HG03064 (cell line): ENCODE results near the gene ATAD3C.
"Not testable (repeated sequence)": the region's sequence is repeated elsewhere in the genome, so short reads cannot be mapped to it uniquely, and the experiment has no call there.

Source experiments
- ATAC-seq: cut with Tn5 transposase; IDR thresholded peaks from one replicate; pipeline ENCODE4 v1.9.1; 2021; ENCODE audit warnings: low read depth; ENCODE audit not compliant: unreplicated experiment

The ATAD3C gene

GRCh38 chr1:1418464-1419362, 30.8 kb upstream of the ATAD3C start:
- no peak for ATAC-seq

- no peak for ATAC-seq
Measured at GRCh38 chr1:1419363-1419812, 30.1 kb upstream of the ATAD3C start.

GRCh38 chr1:1419813-1420653, 29.5 kb upstream of the ATAD3C start:
- no peak for ATAC-seq

DNA sequence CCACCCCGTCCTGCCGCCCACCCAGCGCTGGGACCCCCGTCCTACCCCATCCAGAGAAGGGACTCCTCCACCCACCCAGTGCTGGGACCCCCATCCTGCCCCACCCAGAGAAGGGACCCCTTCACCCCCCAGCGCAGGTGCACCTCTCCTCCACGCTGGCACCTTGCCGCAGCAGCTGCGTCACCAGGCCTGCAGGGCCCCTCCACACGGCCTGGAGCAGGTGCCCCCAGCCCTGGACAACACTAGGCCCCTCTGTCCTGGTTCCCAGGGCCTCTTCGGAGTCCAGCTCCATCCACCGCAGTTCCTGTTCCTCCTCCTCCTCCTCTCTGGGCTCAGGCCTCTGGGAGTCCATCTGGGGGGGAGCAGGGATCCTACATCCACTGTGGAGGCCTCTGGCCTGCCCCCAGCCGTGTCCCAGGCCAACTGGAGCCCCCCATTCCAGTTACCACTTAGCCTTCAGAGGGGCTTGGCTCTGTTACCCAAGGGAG, 28.8 kb upstream of the ATAD3C start:
- no peak for ATAC-seq

DNA sequence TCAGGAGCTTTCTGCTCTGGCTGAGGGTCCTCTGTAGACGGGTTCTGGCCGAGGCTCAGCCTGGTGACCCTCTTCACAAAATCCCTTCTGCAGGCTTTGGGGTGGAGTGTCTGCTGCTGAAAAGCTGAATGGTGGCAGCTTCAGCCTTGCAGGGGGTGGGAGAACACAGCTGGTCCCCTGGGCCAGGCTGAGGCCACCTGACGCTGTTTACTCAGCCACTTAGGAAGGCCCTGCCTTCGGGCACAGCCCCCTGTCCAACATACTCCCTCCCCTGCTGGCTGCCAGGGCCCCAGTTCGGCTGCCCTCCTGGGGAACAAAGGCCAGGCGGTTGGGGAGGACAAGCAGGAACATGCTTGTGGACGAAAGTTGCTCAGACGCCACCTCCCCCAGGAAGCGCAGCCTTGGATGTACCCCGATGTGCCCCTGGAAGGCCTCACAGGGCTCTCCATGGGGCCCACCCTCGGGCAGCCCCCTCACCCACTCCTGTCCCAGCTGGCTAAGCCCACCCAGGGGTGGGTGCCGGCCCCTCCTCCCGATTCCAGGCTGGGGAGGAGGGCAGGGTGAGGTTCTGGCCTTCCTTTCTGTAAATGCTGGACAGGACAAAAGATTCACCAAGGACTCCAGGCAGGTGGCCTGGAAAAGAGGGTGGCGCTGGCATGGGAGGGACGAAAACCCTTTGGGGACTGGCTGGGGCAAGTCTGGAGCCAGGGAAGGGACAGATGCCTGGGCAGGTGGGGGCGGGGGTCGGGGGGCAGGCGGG, 28.2 kb upstream of the ATAD3C start, which contains the start of gene ANKRD65:
TSS of gene ANKRD65 (minus strand) at position 130 of the 760 bp plus-strand sequence. CDS start 271 bp downstream, outside the sequence.
- ATAC-seq: no peak

DNA sequence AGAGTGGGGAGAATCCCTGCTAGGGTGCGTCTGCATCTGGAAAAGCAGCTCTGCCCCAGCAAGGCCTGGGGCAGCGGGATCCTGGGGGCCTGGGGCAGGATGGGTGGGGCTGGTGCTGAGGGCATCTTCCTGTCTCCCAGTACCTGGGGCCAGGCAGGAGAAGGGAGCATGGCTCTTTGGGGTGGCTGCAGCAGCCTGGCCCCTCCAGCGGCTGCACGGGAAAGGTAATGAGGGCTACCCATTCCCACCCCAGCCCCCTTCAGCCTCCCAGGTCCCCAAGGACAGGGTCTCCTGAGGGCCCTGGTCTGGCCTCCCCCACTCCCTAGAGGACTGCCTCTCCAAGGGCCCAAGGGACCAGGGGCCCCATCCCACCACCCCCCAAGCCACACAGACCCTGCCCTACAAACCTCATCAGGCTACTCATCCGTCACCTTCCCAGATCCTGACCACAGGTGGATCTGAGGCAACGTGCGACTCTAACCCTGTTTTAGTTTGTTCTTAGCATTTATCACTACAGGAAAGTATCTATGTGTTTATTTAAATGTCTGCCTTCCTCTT, 27.5 kb upstream of the ATAD3C start:
- ATAC-seq: no peak

- ATAC-seq: no peak
Measured at GRCh38 chr1:1422465-1423244, 26.8 kb upstream of the ATAD3C start.

DNA sequence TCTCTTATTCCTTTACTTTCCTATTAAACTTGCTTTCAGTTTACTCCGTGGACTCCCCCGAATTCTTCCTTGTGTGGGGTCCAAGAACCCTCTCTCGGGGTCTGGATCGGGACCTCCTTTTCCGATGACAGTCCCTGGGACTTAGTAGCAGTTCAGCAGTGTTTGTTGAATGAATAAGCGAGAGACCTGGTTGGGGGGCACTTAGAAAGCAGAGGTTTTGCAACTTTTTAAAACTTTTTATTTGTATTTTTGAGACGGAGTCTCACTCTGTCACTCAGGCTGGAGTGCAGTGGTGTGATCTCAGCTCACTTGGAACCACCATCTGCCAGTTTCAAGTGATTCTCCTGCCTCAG, 26.3 kb upstream of the ATAD3C start:
- ATAC-seq: no peak

DNA sequence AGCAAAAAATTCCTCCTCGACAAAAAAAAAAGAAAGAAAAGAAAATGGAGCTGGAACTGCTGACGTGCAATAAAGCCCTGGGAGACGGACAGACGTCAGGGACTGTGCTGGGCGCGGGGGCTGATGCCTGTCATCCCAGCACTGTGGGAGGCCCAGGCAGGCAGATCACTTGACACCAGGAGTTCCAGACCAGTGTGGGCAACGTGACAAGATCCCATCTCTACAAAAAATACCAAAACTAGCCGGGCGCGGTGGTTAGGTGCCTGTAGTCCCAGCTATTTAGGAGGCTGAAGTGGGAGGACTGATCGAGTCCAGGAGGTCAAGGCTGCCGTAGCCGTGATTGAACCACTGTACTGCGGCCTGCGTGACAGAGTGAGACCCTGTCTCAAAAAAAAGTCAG, 24.8 kb upstream of the ATAD3C start:
- no peak for ATAC-seq

DNA sequence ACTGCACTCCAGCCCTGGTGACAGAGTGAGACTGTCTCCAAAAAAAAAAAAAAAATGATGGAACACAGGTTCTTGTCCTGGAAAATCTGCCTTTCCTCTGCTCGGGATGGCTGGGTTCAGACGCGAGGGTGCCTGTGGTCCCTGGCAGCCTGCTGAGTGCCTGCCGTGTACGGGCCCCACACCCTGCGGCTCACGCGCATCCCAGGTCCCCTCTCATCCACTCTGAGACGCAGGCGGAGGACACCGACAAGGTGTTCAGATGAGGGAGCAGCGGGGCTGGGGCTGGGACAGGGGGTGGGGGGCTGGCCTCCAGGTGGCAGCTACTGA, 24.1 kb upstream of the ATAD3C start:
- ATAC-seq: no peak

DNA sequence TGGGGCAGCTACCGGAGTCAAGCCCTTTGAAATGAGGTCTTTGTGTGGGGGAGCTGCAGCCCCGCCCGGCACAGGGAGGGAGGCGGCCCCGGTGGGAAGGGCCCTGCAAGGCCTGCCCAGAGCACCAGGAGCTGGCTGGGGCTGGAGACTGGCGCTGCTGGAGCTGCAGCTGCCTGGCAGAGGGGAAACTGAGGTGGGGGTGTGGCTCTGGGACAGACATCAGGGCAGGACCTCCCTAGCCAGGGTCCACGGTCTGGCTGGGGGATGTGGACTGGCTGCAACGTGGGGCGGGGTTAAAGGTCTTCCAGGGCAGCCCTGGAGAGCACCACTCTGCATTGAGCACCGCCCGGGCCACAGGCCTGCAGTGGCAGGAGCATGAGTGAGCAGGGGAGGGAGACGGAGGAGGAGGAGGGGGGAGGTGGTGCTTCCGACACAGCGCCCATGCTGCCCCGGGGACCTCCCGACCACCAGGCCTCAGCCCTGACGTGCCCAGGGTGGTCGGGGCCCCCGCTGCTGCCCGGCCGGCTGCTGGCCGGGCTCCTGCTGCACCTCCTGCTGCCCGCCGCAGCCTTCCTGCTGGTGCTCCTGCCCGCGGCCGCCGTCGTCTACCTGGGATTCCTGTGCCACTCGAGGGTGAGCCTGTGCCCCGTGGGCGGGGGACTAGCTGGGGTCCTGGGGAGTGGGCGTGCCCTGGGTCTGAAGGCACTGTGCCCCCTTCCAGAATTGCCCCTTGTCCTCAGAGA, 23.6 kb upstream of the ATAD3C start:
- ATAC-seq: no peak

- ATAC-seq: no peak
Measured at GRCh38 chr1:1426496-1427105, 22.9 kb upstream of the ATAD3C start.

DNA sequence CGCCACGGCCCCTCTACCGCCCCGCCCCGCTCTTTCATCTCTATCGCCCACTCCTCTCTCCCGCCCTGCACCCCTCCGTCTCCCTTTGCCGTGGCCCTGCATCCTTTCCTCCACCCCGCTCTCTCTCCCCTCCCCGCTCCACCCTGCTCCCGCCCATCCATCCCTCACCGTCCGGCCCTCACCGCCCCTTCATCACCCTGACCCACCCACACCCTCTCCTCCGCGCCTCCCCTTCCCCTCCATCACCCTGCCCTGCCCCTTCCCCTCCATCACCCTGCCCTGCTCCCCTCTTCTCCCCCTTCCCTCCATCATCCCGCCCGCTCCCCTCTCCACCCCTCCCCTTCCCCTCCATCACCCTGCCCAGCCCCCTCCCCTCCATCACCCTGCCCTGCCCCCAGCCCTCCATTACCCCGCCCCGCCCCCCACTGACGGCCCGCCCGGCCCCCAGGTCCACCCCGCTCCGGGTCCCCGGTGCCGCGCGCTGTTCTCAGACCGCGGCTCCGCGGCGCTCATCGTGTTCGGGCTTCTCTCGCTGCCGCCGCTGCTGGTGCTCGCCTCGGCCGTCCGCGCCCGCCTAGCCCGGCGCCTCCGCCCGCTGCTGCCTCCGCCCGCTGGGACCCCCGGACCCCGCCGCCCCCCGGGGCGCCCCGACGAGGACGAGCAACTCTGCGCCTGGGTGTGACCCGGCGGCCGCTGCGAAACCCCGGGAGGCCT, 22.2 kb upstream of the ATAD3C start:
- no peak for ATAC-seq

DNA sequence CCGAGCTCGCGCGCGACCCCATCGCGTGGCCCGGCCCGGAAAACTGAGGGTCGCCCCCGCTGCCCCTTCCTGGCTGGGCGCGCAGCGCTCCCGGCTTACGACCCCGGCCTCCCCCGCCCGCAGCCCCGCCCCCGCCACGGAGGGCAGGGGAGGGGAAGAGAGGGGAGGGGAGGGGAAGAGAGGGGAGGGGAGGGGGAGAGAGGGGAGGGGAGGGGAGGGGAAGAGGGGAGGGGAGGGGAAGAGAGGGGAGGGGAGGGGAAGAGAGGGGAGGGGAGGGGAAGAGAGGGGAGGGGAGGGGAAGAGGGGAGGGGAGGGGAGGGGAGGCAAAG, 21.7 kb upstream of the ATAD3C start:
- ATAC-seq: no peak

DNA sequence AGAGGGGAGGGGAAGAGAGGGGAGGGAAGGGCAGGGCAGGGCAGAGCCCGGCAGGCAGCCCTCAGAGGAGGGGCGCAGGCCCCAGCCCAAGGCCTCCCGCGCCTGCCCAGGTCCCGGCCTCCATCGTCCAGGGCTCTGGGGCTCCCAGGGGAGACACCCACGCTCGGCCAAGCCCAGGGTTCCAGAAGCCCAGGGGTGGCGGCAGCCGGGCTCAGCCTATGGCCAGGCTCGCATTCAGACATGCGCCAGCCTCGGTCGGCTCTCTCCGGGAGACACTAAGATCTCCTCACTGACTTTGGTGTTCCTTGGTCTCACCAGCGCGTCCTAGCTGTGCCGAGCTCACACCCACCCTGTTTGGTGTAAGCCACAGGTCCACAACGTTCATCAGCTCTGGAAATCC, 21.3 kb upstream of the ATAD3C start:
- no peak for ATAC-seq

GRCh38 chr1:1428967-1429366, 20.5 kb upstream of the ATAD3C start:
- ATAC-seq: not testable (repeated sequence)

DNA sequence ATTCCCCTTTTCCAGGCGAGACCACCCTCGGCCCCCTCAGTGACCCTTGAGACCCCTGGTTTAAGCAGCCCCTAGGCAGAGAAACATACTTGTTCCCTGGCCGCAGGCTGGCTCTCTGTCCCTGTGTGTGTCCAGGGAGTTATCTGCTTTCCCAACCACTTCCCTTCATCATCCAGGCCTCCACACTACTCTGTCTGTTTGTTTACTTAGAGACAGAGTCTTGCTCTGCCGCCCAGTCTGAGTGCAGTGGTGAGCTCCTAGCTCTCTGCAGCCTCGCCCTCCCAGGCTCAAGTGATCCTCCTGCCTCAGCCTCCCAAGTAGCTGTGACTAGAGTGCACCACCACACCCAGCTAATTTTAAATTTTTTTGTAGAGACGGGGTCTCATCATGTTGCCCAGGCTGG, 19.8 kb upstream of the ATAD3C start:
- no peak for ATAC-seq
